ENCODE results near the gene ACTL10. TPM values are rescaled to one million over a fixed set of nuclear protein-coding genes. Genes with fewer than 3 reads are reported as not detected.

The ACTL10 gene
- total and polyA plus RNA-seq, 2 of the 13 experiments (the other 11 are each of a cell fraction or from before 2014, with no cell fraction given): not detected

GRCh38 chr20:33673410-33674293 is 6.9 kb downstream of the ACTL10 start (continued):
- TF ChIP-seq NFIB (CRISPR knock-in tag; IDR thresholded peaks at IDR 0.05; ENCODE audit: borderline replicate concordance): no peak
- TF ChIP-seq ZNF138 (CRISPR knock-in tag; IDR thresholded peaks at IDR 0.05; ENCODE audit: low read depth): no peak
- TF ChIP-seq U2AF1 (optimal IDR thresholded peaks at IDR 0.05; ENCODE audit: low read depth, low read length): no peak
- no peak for TF ChIP-seq ZNF780A (CRISPR knock-in tag; IDR thresholded peaks at IDR 0.05)
- TF ChIP-seq ZNF766 (CRISPR knock-in tag; IDR thresholded peaks at IDR 0.05; ENCODE audit: borderline replicate concordance): no peak
- TF ChIP-seq ZNF704 (CRISPR knock-in tag; IDR thresholded peaks at IDR 0.05; ENCODE audit: borderline replicate concordance): peak; percentile 43; the same call in 1 of the 2 replicates
- no peak for TF ChIP-seq JDP2 (CRISPR knock-in tag; IDR thresholded peaks at IDR 0.05; ENCODE audit: borderline replicate concordance)
- TF ChIP-seq ZNF740 (CRISPR knock-in tag; IDR thresholded peaks at IDR 0.05): no peak
- 0 out of 2 replicates have a peak, but pooled peaks have one; percentile 6 for TF ChIP-seq PHF8 (CRISPR knock-in tag; IDR thresholded peaks at IDR 0.05)
- TF ChIP-seq SMAD9 (CRISPR knock-in tag; IDR thresholded peaks at IDR 0.05): no peak
- TF ChIP-seq PLSCR1 (CRISPR knock-in tag; IDR thresholded peaks at IDR 0.05; ENCODE audit: borderline replicate concordance): no peak
- no peak for TF ChIP-seq HNF1A (IDR thresholded peaks at IDR 0.05; ENCODE audit: low read depth)
- TF ChIP-seq HNF1A (CRISPR knock-in tag; IDR thresholded peaks at IDR 0.05; ENCODE audit: borderline replicate concordance): peak; percentile 43
- TF ChIP-seq ZNF446 (CRISPR knock-in tag; IDR thresholded peaks at IDR 0.05): no peak
- 0 out of 2 replicates have a peak, but pooled peaks have one; percentile 20 for TF ChIP-seq HMG20B (CRISPR knock-in tag; conservative IDR thresholded peaks at IDR 0.05)
- TF ChIP-seq MAFG (CRISPR knock-in tag; IDR thresholded peaks at IDR 0.05): 0 out of 2 replicates have a peak, but pooled peaks have one; percentile 53
- TF ChIP-seq SALL2 (CRISPR knock-in tag; IDR thresholded peaks at IDR 0.05): 0 out of 2 replicates have a peak, but pooled peaks have one; percentile 42
- TF ChIP-seq ZIK1 (CRISPR knock-in tag; IDR thresholded peaks at IDR 0.05; ENCODE audit: borderline replicate concordance, low read depth): peak; percentile 81; the same call in 1 of the 2 replicates
- TF ChIP-seq ZNF839 (CRISPR knock-in tag; IDR thresholded peaks at IDR 0.05; ENCODE audit: borderline replicate concordance): 0 out of 2 replicates have a peak, but pooled peaks have one; percentile 24
- TF ChIP-seq CBX5 (CRISPR knock-in tag; IDR thresholded peaks at IDR 0.05; ENCODE audit: borderline replicate concordance): no peak
